Suprapubic skin (tissue), 3 donors: ENCODE measurements around the gene FCGR3A.

Source experiments
- CTCF ChIP-seq, 2 donors: fragments of 200-600 bp in 1 of 2; fragments of 450-650 bp in 1 of 2; sonication (generic) in 1 of 2; IDR thresholded peaks; one replicate each; pipeline ENCODE4 v1.5.1; 2016 to 2019; ENCODE audit warnings: antibody characterized with exemption in 2 of 2, mild to moderate bottlenecking in 1 of 2, moderate library complexity in 1 of 2
- EP300 ChIP-seq: sonication (generic); formaldehyde crosslinking; IDR thresholded peaks from one replicate; pipeline ENCODE4 v1.6.1; 2017; ENCODE audit warnings: antibody characterized with exemption
- POLR2A ChIP-seq, 2 donors: fragments of 450-650 bp; IDR thresholded peaks; one replicate each; pipeline ENCODE4 v1.6.1; 2017; ENCODE audit warnings: antibody characterized with exemption in 2 of 2, mild to moderate bottlenecking in 2 of 2, moderate library complexity in 2 of 2

GRCh38 chr1:161494091-161494735 is 55.4 kb downstream of the FCGR3A start:
- TF ChIP-seq POLR2A (IDR thresholded peaks at IDR 0.05) (no peak), EP300 (no peak), CTCF (IDR thresholded peaks at IDR 0.05) (no peak)
